ENCODE measurements around the gene TMEM213.

Gene TMEM213

GRCh38 chr7:138776166-138776833 lies 21.5 kb upstream of the TMEM213 start:
- Histone ChIP-seq H3K36me3 (ENCODE audit: insufficient read depth, low read length) (no peaks in the 10 kb centered on the region), H3K9ac (ENCODE audit: low read depth, low read length) (no peak overlapping the region), H3K4me3 (ENCODE audit: low read depth in 1 of 2, low read length in 2 of 2) (no peak overlapping the region), H3K9me3 (ENCODE audit: insufficient read depth, low read length, severe bottlenecking) (no peaks in the 10 kb centered on the region), H3K4me2 (ENCODE audit: insufficient read depth, low read length) (no peak overlapping the region), H3K27me3 (ENCODE audit: insufficient read depth, low read length, poor library complexity) (no peaks in the 10 kb centered on the region), H3K79me2 (ENCODE audit: insufficient read depth, low read length) (no peaks in the 10 kb centered on the region), H2AFZ (ENCODE audit: low read depth, low read length) (no peak overlapping the region; the same call in 1 of the 2 replicates), H3K4me1 (ENCODE audit: insufficient read depth, low read length) (no peaks in the 10 kb centered on the region), H3K27ac (ENCODE audit: low read length) (no peak overlapping the region), H4K20me1 (ENCODE audit: insufficient read depth, low read length) (no peaks in the 10 kb centered on the region)
- DNase-seq: no peak
- ATAC-seq (ENCODE audit: insufficient read depth, low read depth): no peak
- TF ChIP-seq CTCF (IDR thresholded peaks at IDR 0.05; ENCODE audit: borderline replicate concordance, extremely low read depth, low read length, poor library complexity, severe bottlenecking): no peak
- TF ChIP-seq EZH2 (IDR thresholded peaks at IDR 0.05; ENCODE audit: borderline replicate concordance, low read depth, low read length, severe bottlenecking): no peak

GRCh38 chr7:138781004-138781403 lies 16.8 kb upstream of the TMEM213 start:
- Histone ChIP-seq H3K9ac (ENCODE audit: low read depth, low read length) (no peak overlapping the region), H3K27me3 (ENCODE audit: insufficient read depth, low read length, poor library complexity) (no peaks in the 10 kb centered on the region), H3K4me3 (ENCODE audit: low read depth in 1 of 2, low read length in 2 of 2) (no peak overlapping the region), H3K79me2 (ENCODE audit: insufficient read depth, low read length) (no peaks in the 10 kb centered on the region), H3K9me3 (ENCODE audit: insufficient read depth, low read length, severe bottlenecking) (peaks cover 5% of the 10 kb centered on the region), H4K20me1 (ENCODE audit: insufficient read depth, low read length) (no peaks in the 10 kb centered on the region), H3K4me1 (ENCODE audit: insufficient read depth, low read length) (no peaks in the 10 kb centered on the region), H3K4me2 (ENCODE audit: insufficient read depth, low read length) (no peak overlapping the region), H2AFZ (ENCODE audit: low read depth, low read length) (no peak overlapping the region), H3K36me3 (ENCODE audit: insufficient read depth, low read length) (no peaks in the 10 kb centered on the region), H3K27ac (ENCODE audit: low read length) (no peak overlapping the region)
- ATAC-seq (ENCODE audit: insufficient read depth, low read depth) (no peak), DNase-seq (no peak)
- TF ChIP-seq CTCF (IDR thresholded peaks at IDR 0.05; ENCODE audit: borderline replicate concordance, extremely low read depth, low read length, poor library complexity, severe bottlenecking) (no peak), EZH2 (IDR thresholded peaks at IDR 0.05; ENCODE audit: borderline replicate concordance, low read depth, low read length, severe bottlenecking) (no peak)

GRCh38 chr7:138784692-138785091 lies 13.1 kb upstream of the TMEM213 start:
- DNase-seq (no peak), ATAC-seq (ENCODE audit: insufficient read depth, low read depth) (no peak)
- Histone ChIP-seq H3K4me3 (ENCODE audit: low read depth in 1 of 2, low read length in 2 of 2) (no peak overlapping the region), H3K27me3 (ENCODE audit: insufficient read depth, low read length, poor library complexity) (no peaks in the 10 kb centered on the region), H2AFZ (ENCODE audit: low read depth, low read length) (no peak overlapping the region), H3K4me1 (ENCODE audit: insufficient read depth, low read length) (no peaks in the 10 kb centered on the region), H3K27ac (ENCODE audit: low read length) (no peak overlapping the region), H3K79me2 (ENCODE audit: insufficient read depth, low read length) (no peaks in the 10 kb centered on the region), H3K9me3 (ENCODE audit: insufficient read depth, low read length, severe bottlenecking) (peaks cover 5% of the 10 kb centered on the region), H3K36me3 (ENCODE audit: insufficient read depth, low read length) (no peaks in the 10 kb centered on the region), H4K20me1 (ENCODE audit: insufficient read depth, low read length) (no peaks in the 10 kb centered on the region), H3K9ac (ENCODE audit: low read depth, low read length) (no peak overlapping the region), H3K4me2 (ENCODE audit: insufficient read depth, low read length) (no peak overlapping the region)
- TF ChIP-seq CTCF (IDR thresholded peaks at IDR 0.05; ENCODE audit: borderline replicate concordance, extremely low read depth, low read length, poor library complexity, severe bottlenecking) (no peak), EZH2 (IDR thresholded peaks at IDR 0.05; ENCODE audit: borderline replicate concordance, low read depth, low read length, severe bottlenecking) (no peak)

All from DND-41 (cell line).